B cell (primary cell): ENCODE data around the gene NTM. TPM values are rescaled to one million over a fixed set of nuclear protein-coding genes. Genes with fewer than 3 reads are reported as not detected.

ENCODE experiments used
- ATAC-seq: fragments of 200-7000 bp; cut with Tn5 transposase; one replicate; pipeline ENCODE4 v1.10.0; 2021; ENCODE audit warnings: low read depth, mild to moderate bottlenecking, moderate number of reproducible peaks, moderate library complexity
- CTCF ChIA-PET: fragments of 350-600 bp; sonication (Branson Sonifier 250); formaldehyde crosslinking; loops from one replicate; lab custom pipeline; 2021; ENCODE audit warnings: antibody characterized with exemption, inconsistent platforms; lab: Charles Lee
- POLR2A ChIA-PET: fragments of 350-600 bp; sonication (Branson Sonifier 250); formaldehyde crosslinking; loops from one replicate; lab custom pipeline; 2021; ENCODE audit warnings: antibody characterized with exemption; lab: Charles Lee
- DNase-seq: peaks from one replicate; pipeline ENCODE4 v3.0.0; 2013
- H2AFZ ChIP-seq: 2 replicates; pipeline ENCODE4 v1.6.1; 2012; ENCODE audit warnings: mild to moderate bottlenecking, low read depth, low read length; ENCODE audit not compliant: insufficient read depth, poor library complexity, severe bottlenecking
- H3K27ac ChIP-seq, 2 donors: 1 replicate in 1 of 2; 2 replicates in 1 of 2; pipeline ENCODE4 v1.5.1; 2012 to 2013; ENCODE audit warnings: low read length in 2 of 2, mild to moderate bottlenecking in 2 of 2, moderate library complexity in 1 of 2
- H3K27me3 ChIP-seq, 4 experiments: fragments of 200-600 bp in 1 of 4; sonication (generic) in 1 of 4; replicated peaks in 1 of 4; 1 replicate in 2 of 4; 2 replicates in 2 of 4; pipeline versions ENCODE4 v1.6.1 to v1.7.0; 2013 to 2016; ENCODE audit warnings: low read length in 3 of 4, mild to moderate bottlenecking in 2 of 4, mixed read lengths in 1 of 4, moderate library complexity in 1 of 4; ENCODE audit not compliant: insufficient read depth in 4 of 4, control insufficient read depth in 3 of 4; ENCODE audit errors: control extremely low read depth in 1 of 4
- H3K36me3 ChIP-seq, 2 experiments: replicated peaks in 1 of 2; 1 replicate in 1 of 2; 2 replicates in 1 of 2; pipeline versions ENCODE4 v1.6.1 to v1.7.1; 2013; ENCODE audit warnings: low read length in 1 of 2; ENCODE audit not compliant: insufficient read depth in 2 of 2, control insufficient read depth in 1 of 2; ENCODE audit errors: control extremely low read depth in 1 of 2, extremely low read depth in 1 of 2
- H3K4me1 ChIP-seq, 2 donors: fragments of 200-600 bp in 1 of 2; sonication (generic) in 1 of 2; 1 replicate in 1 of 2; 2 replicates in 1 of 2; pipeline versions ENCODE4 v1.5.1 to v1.6.1; 2013 to 2017; ENCODE audit warnings: low read length in 2 of 2; ENCODE audit not compliant: control insufficient read depth in 2 of 2, insufficient read depth in 2 of 2
- H3K4me2 ChIP-seq: replicated peaks from 2 replicates; pipeline ENCODE3; 2012; ENCODE audit warnings: mild to moderate bottlenecking, low read depth, low read length; ENCODE audit not compliant: poor library complexity, severe bottlenecking
- H3K4me3 ChIP-seq, 5 experiments: fragments of 200-600 bp in 1 of 5; sonication (generic) in 1 of 5; 1 replicate in 3 of 5; 2 replicates in 2 of 5; pipeline versions ENCODE4 v1.5.1 to v1.7.0; 2011 to 2016; ENCODE audit warnings: low read length in 4 of 5, mild to moderate bottlenecking in 4 of 5, low read depth in 2 of 5, control low read depth in 1 of 5, moderate library complexity in 1 of 5; ENCODE audit not compliant: insufficient read depth in 1 of 5; ENCODE audit errors: control extremely low read depth in 1 of 5, extremely low read depth in 1 of 5
- H3K79me2 ChIP-seq: fragments of 200-600 bp; sonication (generic); one replicate; pipeline ENCODE4 v1.6.0; 2016; ENCODE audit warnings: low read length; ENCODE audit not compliant: control insufficient read depth, insufficient read depth
- H3K9ac ChIP-seq: fragments of 200-600 bp; sonication (generic); 2 replicates; pipeline ENCODE4 v1.6.1; 2017; ENCODE audit warnings: mild to moderate bottlenecking, low read length, moderate library complexity
- H3K9me3 ChIP-seq, 3 donors: one replicate each; pipeline versions ENCODE4 v1.6.1 to v1.7.1; 2013; ENCODE audit warnings: low read length in 2 of 3; ENCODE audit not compliant: control insufficient read depth in 2 of 3, insufficient read depth in 1 of 3; ENCODE audit errors: control extremely low read depth in 1 of 3
- H4K20me1 ChIP-seq: 2 replicates; pipeline ENCODE4 v1.6.0; 2012; ENCODE audit warnings: mild to moderate bottlenecking, low read length; ENCODE audit not compliant: insufficient read depth, control insufficient read depth, poor library complexity, severe bottlenecking
- H3K27ac Mint-ChIP-seq: one replicate; pipeline ENCODE4 v1.8.0; 2021; ENCODE audit warnings: mixed read lengths
- H3K27me3 Mint-ChIP-seq: one replicate; pipeline ENCODE4 v1.8.0; 2021; ENCODE audit warnings: mixed read lengths
- H3K4me1 Mint-ChIP-seq: one replicate; pipeline ENCODE4 v1.8.0; 2021; ENCODE audit warnings: mixed read lengths
- H3K4me3 Mint-ChIP-seq: one replicate; pipeline ENCODE4 v1.8.0; 2021; ENCODE audit warnings: mixed read lengths
- H3K9me3 Mint-ChIP-seq: one replicate; pipeline ENCODE4 v1.8.0; 2022; ENCODE audit warnings: mixed read lengths; ENCODE audit not compliant: insufficient read depth
- CTCF ChIP-seq: fragments of 200-600 bp; IDR thresholded peaks from one replicate; pipeline ENCODE4 v1.8.0; 2022; ENCODE audit warnings: antibody characterized with exemption, mild to moderate bottlenecking
- EZH2 ChIP-seq: IDR thresholded peaks from 2 replicates; pipeline ENCODE4 v1.6.1; 2012; ENCODE audit warnings: borderline replicate concordance, low read depth, mild to moderate bottlenecking, moderate library complexity, low read length; ENCODE audit not compliant: insufficient read depth, poor library complexity, severe bottlenecking
- WGBS: methylation state at CpG from one replicate; pipeline ENCODE4 v1.1.5; 2013; ENCODE audit warnings: missing lambda C conversion rate; ENCODE audit not compliant: insufficient coverage; 5-methylcytosine and 5-hydroxymethylcytosine counted together
- intact Hi-C: fragments of 100-400 bp; cut with micrococcal nuclease; formaldehyde crosslinking; loops from one replicate; pipeline ENCODE4 v1.10.0; 2022
- polyA plus RNA-seq: library from polyadenylated mRNA; depleted of rRNA; stranded (reverse); fragments of >200 nt; gene quantifications from 2 replicates; pipeline ENCODE4 v1.2.3, GENCODE V29; 2012
- total RNA-seq, 2 donors: library from RNA; stranded (reverse); fragments of 120-200 nt in 1 of 2; gene quantifications; 1 replicate in 1 of 2; 2 replicates in 1 of 2; pipeline versions ENCODE4 v1.2.3 to v1.2.4, GENCODE V29; 2013 to 2022

NTM gene
- total and polyA plus RNA-seq, 2 donors (not counting 1 experiment from before 2014, with no cell fraction given): not detected

DNA sequence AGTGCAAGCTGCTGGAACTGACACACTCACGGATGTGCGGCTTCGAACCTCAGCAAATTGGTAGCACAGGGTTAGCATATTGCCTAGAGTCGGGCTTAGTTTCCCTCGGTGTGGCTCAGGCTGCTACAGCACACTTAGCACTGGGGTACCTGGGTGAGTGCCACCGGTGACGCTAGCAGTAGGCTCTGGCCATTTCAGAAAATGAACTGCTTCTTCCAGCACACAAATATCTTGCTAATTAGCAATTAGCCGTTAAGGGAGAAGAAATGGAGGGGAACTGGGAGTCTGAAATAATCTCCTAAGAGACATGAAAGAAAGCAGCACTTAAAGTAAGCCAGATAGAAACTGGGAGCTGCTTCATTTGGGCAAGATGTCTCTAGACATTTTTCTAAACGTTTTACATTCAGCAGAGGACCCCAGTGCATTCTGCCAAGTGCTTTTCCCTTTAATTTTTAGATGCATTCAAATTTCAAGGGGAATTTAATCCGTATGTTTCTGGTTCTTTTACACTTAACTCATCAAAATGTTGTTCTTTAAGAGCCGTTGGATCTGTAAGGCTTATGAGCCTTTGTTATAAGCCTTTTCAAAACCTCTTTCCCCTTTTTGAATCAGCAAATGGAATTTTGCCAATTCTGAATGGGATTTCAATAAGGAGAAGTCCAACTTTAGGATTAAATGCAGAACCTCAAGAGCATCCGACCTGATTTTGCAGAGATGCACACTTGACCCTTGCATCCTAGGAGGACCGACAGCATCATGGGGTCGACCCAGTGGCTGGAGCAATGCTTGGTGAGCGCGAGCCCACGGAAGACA lies 708.1 kb downstream of the NTM start:
- ChIA-PET CTCF (no interaction called here), POLR2A (no interaction called here)
- DNase-seq: no peak
- intact Hi-C loops: no loop called here
- Mint-ChIP-seq H3K27me3 (no peaks in the 10 kb centered on the region), H3K4me3 (no peak overlapping the region), H3K4me1 (no peaks in the 10 kb centered on the region), H3K9me3 (peaks cover 2% of the 10 kb centered on the region), H3K27ac (no peak overlapping the region)
- Histone ChIP-seq H3K79me2 (no peaks in the 10 kb centered on the region), H3K36me3 (no peaks in the 10 kb centered on the region), H3K4me1 (no peaks in the 10 kb centered on the region), H3K27me3 (no peaks in the 10 kb centered on the region), H3K4me2 (no peak overlapping the region), H2AFZ (no peak overlapping the region), H4K20me1 (no peaks in the 10 kb centered on the region), H3K4me3 (no peak overlapping the region), H3K27ac (no peak overlapping the region), H3K9ac (no peak overlapping the region), H3K9me3 (peaks cover 0 to 4% (median 0%) of the 10 kb centered on the region in 3 donors)
- TF ChIP-seq CTCF (no peak), EZH2 (no peak)
- 81% methylated on average over 12 of the region's 17 CpGs for WGBS
- ATAC-seq: no peak

DNA sequence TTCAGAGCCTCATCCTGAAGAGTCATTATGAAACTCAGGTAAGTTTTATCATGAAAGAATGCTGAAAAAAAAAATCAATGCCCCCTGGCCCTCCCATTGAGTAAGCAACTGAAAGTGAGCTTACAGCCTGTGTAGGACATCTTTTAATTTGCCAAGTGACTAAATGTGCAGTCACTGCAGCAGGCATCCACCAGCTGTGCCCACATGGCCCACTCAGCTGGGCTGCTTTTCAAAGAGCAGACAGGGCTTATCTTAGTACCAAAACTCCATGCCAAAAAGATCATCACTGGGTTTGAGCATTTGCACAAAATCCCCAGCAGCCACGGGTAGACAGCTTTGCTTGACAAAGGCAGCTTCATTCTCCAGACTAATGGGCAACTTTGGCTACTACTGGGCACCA lies 709.7 kb downstream of the NTM start:
- POLR2A ChIA-PET: no interaction called here

More for the DNA sequence above, 709.7 kb downstream of the NTM start:
- no peak overlapping the region for H3K4me3 ChIP-seq
- no peaks in the 10 kb centered on the region for H3K79me2 ChIP-seq
- H3K27ac Mint-ChIP-seq: no peak overlapping the region
- H3K4me1 Mint-ChIP-seq: no peaks in the 10 kb centered on the region
- H3K9me3 ChIP-seq: peaks cover 0 to 4% (median 3%) of the 10 kb centered on the region in 3 donors
- WGBS: 67% methylated on average over 1 of the region's 1 CpG
- H2AFZ ChIP-seq: no peak overlapping the region
- DNase-seq: no peak
- no peaks in the 10 kb centered on the region for H3K27me3 Mint-ChIP-seq
- CTCF ChIA-PET: no interaction called here
- H4K20me1 ChIP-seq: no peaks in the 10 kb centered on the region
- no peak overlapping the region for H3K27ac ChIP-seq
- H3K9ac ChIP-seq: no peak overlapping the region
- H3K4me1 ChIP-seq: no peaks in the 10 kb centered on the region
- TF ChIP-seq EZH2: no peak
- no peak for TF ChIP-seq CTCF
- intact Hi-C loops: no loop called here
- no peaks in the 10 kb centered on the region for H3K9me3 Mint-ChIP-seq
- H3K4me3 Mint-ChIP-seq: no peak overlapping the region
- H3K36me3 ChIP-seq: no peaks in the 10 kb centered on the region
- no peak overlapping the region for H3K4me2 ChIP-seq
- H3K27me3 ChIP-seq: no peaks in the 10 kb centered on the region
- ATAC-seq: no peak
